ENCODE data around the gene EPGN.

- TF ChIP-seq REST (IDR thresholded peaks at IDR 0.05; ENCODE audit: borderline replicate concordance), result no peak
- TF ChIP-seq POLR2AphosphoS5 (IDR thresholded peaks at IDR 0.05), result no peak
- TF ChIP-seq, protein P1, sequence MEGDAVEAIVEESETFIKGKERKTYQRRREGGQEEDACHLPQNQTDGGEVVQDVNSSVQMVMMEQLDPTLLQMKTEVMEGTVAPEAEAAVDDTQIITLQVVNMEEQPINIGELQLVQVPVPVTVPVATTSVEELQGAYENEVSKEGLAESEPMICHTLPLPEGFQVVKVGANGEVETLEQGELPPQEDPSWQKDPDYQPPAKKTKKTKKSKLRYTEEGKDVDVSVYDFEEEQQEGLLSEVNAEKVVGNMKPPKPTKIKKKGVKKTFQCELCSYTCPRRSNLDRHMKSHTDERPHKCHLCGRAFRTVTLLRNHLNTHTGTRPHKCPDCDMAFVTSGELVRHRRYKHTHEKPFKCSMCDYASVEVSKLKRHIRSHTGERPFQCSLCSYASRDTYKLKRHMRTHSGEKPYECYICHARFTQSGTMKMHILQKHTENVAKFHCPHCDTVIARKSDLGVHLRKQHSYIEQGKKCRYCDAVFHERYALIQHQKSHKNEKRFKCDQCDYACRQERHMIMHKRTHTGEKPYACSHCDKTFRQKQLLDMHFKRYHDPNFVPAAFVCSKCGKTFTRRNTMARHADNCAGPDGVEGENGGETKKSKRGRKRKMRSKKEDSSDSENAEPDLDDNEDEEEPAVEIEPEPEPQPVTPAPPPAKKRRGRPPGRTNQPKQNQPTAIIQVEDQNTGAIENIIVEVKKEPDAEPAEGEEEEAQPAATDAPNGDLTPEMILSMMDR (IDR thresholded peaks at IDR 0.05; ENCODE audit: poor library complexity, severe bottlenecking), result no peak
- no peak for TF ChIP-seq MXI1 (conservative IDR thresholded peaks at IDR 0.05; ENCODE audit: poor library complexity, severe bottlenecking)
- TF ChIP-seq EP300 (conservative IDR thresholded peaks at IDR 0.05; ENCODE audit: poor library complexity, severe bottlenecking), result no peak
- no peak for TF ChIP-seq RAD21 (conservative IDR thresholded peaks at IDR 0.05)
- no peak for TF ChIP-seq SMC3 (conservative IDR thresholded peaks at IDR 0.05; ENCODE audit: poor library complexity)
- TF ChIP-seq TAF1 (IDR thresholded peaks at IDR 0.05; ENCODE audit: low read depth), result no peak
- no peak for TF ChIP-seq EZH2 (IDR thresholded peaks at IDR 0.05; ENCODE audit: borderline replicate concordance, insufficient read depth, low read length, poor library complexity, severe bottlenecking)
These were observed 953 bp downstream of the EPGN start for GRCh38 chr4:74309223-74309622.

Measured in neural cell (in vitro differentiated cells).